Measurements from ENCODE around the gene NRG3.
"Not testable (repeated sequence)": the region's sequence is repeated elsewhere in the genome, so short reads cannot be mapped to it uniquely, and the experiment has no call there.

NRG3 gene

GRCh38 chr10:82625512-82626189, 750.7 kb downstream of the NRG3 start:
- DNase-seq = no peak

GRCh38 chr10:82628373-82628772, 753.4 kb downstream of the NRG3 start:
- DNase-seq = no peak

GRCh38 chr10:82643076-82643475, 768.1 kb downstream of the NRG3 start:
- no peak for DNase-seq

GRCh38 chr10:82643601-82644000, 768.6 kb downstream of the NRG3 start:
- DNase-seq = no peak

- DNase-seq = no peak
Observed at GRCh38 chr10:82645221-82645620, 770.2 kb downstream of the NRG3 start.

GRCh38 chr10:82653244-82654155, 778.5 kb downstream of the NRG3 start:
- no peak for DNase-seq

- no peak for DNase-seq
Observed at GRCh38 chr10:82660205-82660604, 785.2 kb downstream of the NRG3 start.

- no peak for DNase-seq
Observed at GRCh38 chr10:82660986-82661385, 786.0 kb downstream of the NRG3 start.

- no peak for DNase-seq
Observed at GRCh38 chr10:82661701-82662100, 786.7 kb downstream of the NRG3 start.

- DNase-seq = no peak
Observed at GRCh38 chr10:82668221-82668895, 793.4 kb downstream of the NRG3 start.

GRCh38 chr10:82674036-82674435, 799.0 kb downstream of the NRG3 start:
- DNase-seq = no peak

GRCh38 chr10:82677932-82678331, 802.9 kb downstream of the NRG3 start:
- not testable (repeated sequence) for DNase-seq

GRCh38 chr10:82678451-82678850, 803.5 kb downstream of the NRG3 start:
- not testable (repeated sequence) for DNase-seq

GRCh38 chr10:82680608-82681007, 805.6 kb downstream of the NRG3 start:
- no peak for DNase-seq

GRCh38 chr10:82683945-82684344, 809.0 kb downstream of the NRG3 start:
- DNase-seq = no peak

- DNase-seq = no peak
Observed at GRCh38 chr10:82685087-82685486, 810.1 kb downstream of the NRG3 start.

- DNase-seq = no peak
Observed at GRCh38 chr10:82691211-82691610, 816.2 kb downstream of the NRG3 start.

- DNase-seq = no peak
Observed at GRCh38 chr10:82692458-82692857, 817.5 kb downstream of the NRG3 start.

GRCh38 chr10:82721831-82722230, 846.8 kb downstream of the NRG3 start:
- no peak for DNase-seq

GRCh38 chr10:82722273-82722672, 847.3 kb downstream of the NRG3 start:
- no peak for DNase-seq

- no peak for DNase-seq
Observed at GRCh38 chr10:82736305-82736704, 861.3 kb downstream of the NRG3 start.

- no peak for DNase-seq
Observed at GRCh38 chr10:82737549-82737948, 862.6 kb downstream of the NRG3 start.

- DNase-seq = no peak
Observed at GRCh38 chr10:82738592-82738991, 863.6 kb downstream of the NRG3 start.

GRCh38 chr10:82742478-82742877, 867.5 kb downstream of the NRG3 start:
- no peak for DNase-seq
